ENCODE measurements around the gene RPS19BP1.

The RPS19BP1 gene

GRCh38 chr22:39503630-39504029 lies 28.9 kb downstream of the RPS19BP1 start:
- no peaks in the 10 kb centered on the region for H3K9me3 ChIP-seq (ENCODE audit: control insufficient read depth, low read length)
- no peaks in the 10 kb centered on the region for H3K27me3 ChIP-seq (ENCODE audit: control insufficient read depth in 1 of 2, insufficient read depth in 1 of 2, low read length in 2 of 2)
- no peak overlapping the region for H2BK12ac ChIP-seq (ENCODE audit: low read length in 2 of 2)
- H3K36me3 ChIP-seq (ENCODE audit: control insufficient read depth in 1 of 2, insufficient read depth in 2 of 2, low read depth in 1 of 2, low read length in 2 of 2), result peaks cover 39 to 43% of the 10 kb centered on the region in 2 experiments
- no peak overlapping the region for H3K14ac ChIP-seq (ENCODE audit: low read length in 2 of 2)
- WGBS, result 89% methylated on average over 4 of the region's 6 CpGs
- H3K79me1 ChIP-seq (replicated peaks; ENCODE audit: low read length, poor library complexity, severe bottlenecking), result peaks cover 27% of the 10 kb centered on the region
- H3K9ac ChIP-seq (ENCODE audit: low read length), result peak overlapping the region; percentile 97
- no peak overlapping the region for H3K27ac ChIP-seq (ENCODE audit: low read length, poor library complexity, severe bottlenecking)
- H2AK5ac ChIP-seq (ENCODE audit: low read length, severe bottlenecking), result peak overlapping the region; percentile 39
- H2BK120ac ChIP-seq (ENCODE audit: low read depth, low read length), result no peak overlapping the region
- DNase-seq, result no peak
- H2BK15ac ChIP-seq (ENCODE audit: low read depth, poor library complexity, severe bottlenecking), result no peak overlapping the region
- H3K18ac ChIP-seq (ENCODE audit: low read depth in 1 of 2, low read length in 2 of 2), result no peak overlapping the region
- H3K4me3 ChIP-seq (ENCODE audit: insufficient read depth in 1 of 2, low read depth in 1 of 2, low read length in 2 of 2), result peak overlapping the region in 1 of 2 experiments; percentile 97
- no peak overlapping the region for H2BK5ac ChIP-seq (ENCODE audit: low read depth, low read length, poor library complexity, severe bottlenecking)
- peaks cover 20% of the 10 kb centered on the region for H3K4me1 ChIP-seq (ENCODE audit: control insufficient read depth, insufficient read depth, low read depth, low read length)
- H4K8ac ChIP-seq (ENCODE audit: low read length), result no peak overlapping the region
- H3K4me2 ChIP-seq (ENCODE audit: low read length, poor library complexity, severe bottlenecking), result peak overlapping the region; percentile 18
- no peak overlapping the region for H2AFZ ChIP-seq (ENCODE audit: low read depth, low read length)
- H3K23ac ChIP-seq (ENCODE audit: low read length in 2 of 2), result no peak overlapping the region
- no peak overlapping the region for H4K91ac ChIP-seq (ENCODE audit: low read length)
- H3K4ac ChIP-seq (ENCODE audit: low read depth in 1 of 2, low read length in 2 of 2), result no peak overlapping the region

DNA sequence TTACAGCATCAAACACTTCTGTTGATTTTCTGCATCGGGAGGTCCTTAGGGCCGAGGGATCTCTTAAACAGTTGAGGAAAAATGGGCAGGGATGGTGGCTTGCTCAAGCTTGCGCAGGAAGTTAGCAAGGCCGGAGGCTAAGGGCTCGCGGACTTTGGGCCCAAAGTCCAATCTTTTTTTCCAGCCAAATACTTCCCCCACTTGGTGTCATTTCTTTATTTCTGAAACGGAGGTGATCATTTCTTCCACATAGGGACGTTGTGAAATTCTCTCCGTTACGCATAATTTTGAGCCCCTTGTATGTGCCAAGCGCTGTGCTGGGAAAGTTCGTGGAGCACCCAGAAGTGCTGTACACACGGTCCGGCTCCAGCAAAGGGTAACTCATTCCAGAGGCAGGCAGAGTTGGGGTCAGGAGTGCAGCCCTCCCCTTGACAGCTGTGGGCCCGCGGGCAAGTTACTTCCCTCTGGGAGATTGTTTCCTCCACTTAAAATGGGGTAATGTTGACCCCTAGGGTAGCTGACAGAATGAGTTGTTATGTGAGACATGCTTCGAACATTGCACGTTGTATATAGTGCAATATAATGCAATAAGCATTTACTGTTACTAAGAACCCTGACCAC lies 29.6 kb downstream of the RPS19BP1 start:
- Histone ChIP-seq H3K9ac (ENCODE audit: low read length) (peak overlapping the region; percentile 97), H3K23ac (ENCODE audit: low read length in 2 of 2) (no peak overlapping the region), H2AFZ (ENCODE audit: low read depth, low read length) (no peak overlapping the region), H2AK5ac (ENCODE audit: low read length, severe bottlenecking) (no peak overlapping the region), H3K36me3 (ENCODE audit: control insufficient read depth in 1 of 2, insufficient read depth in 2 of 2, low read depth in 1 of 2, low read length in 2 of 2) (peaks cover 34 to 36% of the 10 kb centered on the region in 2 experiments), H3K9me3 (ENCODE audit: control insufficient read depth, low read length) (no peaks in the 10 kb centered on the region), H3K4ac (ENCODE audit: low read depth in 1 of 2, low read length in 2 of 2) (peak overlapping the region in 1 of 2 experiments; percentile 46), H2BK12ac (ENCODE audit: low read length in 2 of 2) (no peak overlapping the region), H2BK120ac (ENCODE audit: low read depth, low read length) (peak overlapping the region; percentile 57), H4K8ac (ENCODE audit: low read length) (no peak overlapping the region), H3K79me1 (replicated peaks; ENCODE audit: low read length, poor library complexity, severe bottlenecking) (peaks cover 21% of the 10 kb centered on the region), H4K91ac (ENCODE audit: low read length) (peak overlapping the region; percentile 64), H2BK5ac (ENCODE audit: low read depth, low read length, poor library complexity, severe bottlenecking) (no peak overlapping the region), H3K18ac (ENCODE audit: low read depth in 1 of 2, low read length in 2 of 2) (peak overlapping the region; percentile 16 to 64), H3K4me3 (ENCODE audit: insufficient read depth in 1 of 2, low read depth in 1 of 2, low read length in 2 of 2) (peak overlapping the region; percentile 91 to 97), H2BK15ac (ENCODE audit: low read depth, poor library complexity, severe bottlenecking) (no peak overlapping the region), H3K4me1 (ENCODE audit: control insufficient read depth, insufficient read depth, low read depth, low read length) (peaks cover 20% of the 10 kb centered on the region), H3K14ac (ENCODE audit: low read length in 2 of 2) (no peak overlapping the region), H3K4me2 (ENCODE audit: low read length, poor library complexity, severe bottlenecking) (peak overlapping the region; percentile 94), H3K27ac (ENCODE audit: low read length, poor library complexity, severe bottlenecking) (no peak overlapping the region), H3K27me3 (ENCODE audit: control insufficient read depth in 1 of 2, insufficient read depth in 1 of 2, low read length in 2 of 2) (no peaks in the 10 kb centered on the region)
- DNase-seq, result no peak
- WGBS, result 33% methylated on average over 16 of the region's 18 CpGs

DNA sequence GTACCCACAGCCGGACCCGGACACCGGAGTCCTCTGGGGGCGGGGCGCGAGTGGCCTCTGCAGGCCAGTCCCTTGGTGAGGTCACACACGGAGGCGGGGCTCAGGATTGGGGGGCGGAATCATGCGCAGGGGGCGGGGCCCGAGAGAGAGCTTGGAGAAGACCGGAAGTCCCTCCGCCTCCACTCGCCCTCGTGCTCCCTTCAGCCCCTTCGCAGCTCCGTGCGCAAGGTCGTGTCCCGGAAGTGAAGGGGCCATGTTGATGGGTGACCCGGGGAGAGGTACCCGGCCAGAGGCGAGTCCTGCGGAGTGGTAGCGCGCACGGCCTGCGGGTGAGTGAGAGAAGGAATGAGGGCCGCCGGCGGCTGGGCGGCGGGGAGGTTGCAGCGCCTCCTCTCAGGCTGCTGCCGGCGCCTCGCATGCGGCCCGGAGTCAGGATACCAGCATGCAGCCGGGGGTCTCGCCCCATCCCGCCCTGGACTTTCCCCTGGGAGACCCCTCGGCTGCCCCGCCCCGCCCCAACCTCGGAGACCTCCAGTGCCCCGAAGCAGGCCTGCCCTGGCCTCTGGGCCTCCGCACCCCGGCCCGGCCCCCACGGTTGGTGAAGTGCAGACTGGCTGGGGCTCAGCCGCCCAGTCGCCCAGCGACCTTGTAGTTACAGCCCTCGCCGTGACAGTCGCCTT lies 30.3 kb downstream of the RPS19BP1 start, which contains the start of gene MIEF1:
MIEF1 (plus strand) TSS at position 182 of the 680 bp plus-strand sequence. CDS start 9,005 bp downstream, outside the sequence.
- Histone ChIP-seq H3K4me1 (ENCODE audit: control insufficient read depth, insufficient read depth, low read depth, low read length) (peaks cover 20% of the 10 kb centered on the region), H3K36me3 (ENCODE audit: control insufficient read depth in 1 of 2, insufficient read depth in 2 of 2, low read depth in 1 of 2, low read length in 2 of 2) (peaks cover 28 to 32% of the 10 kb centered on the region in 2 experiments), H3K23ac (ENCODE audit: low read length in 2 of 2) (no peak within 1 kb of the TSS), H3K9me3 (ENCODE audit: control insufficient read depth, low read length) (no peaks in the 10 kb centered on the region), H3K4ac (ENCODE audit: low read depth in 1 of 2, low read length in 2 of 2) (peak within 1 kb of the TSS; percentile 67 to 88), H3K4me2 (ENCODE audit: low read length, poor library complexity, severe bottlenecking) (peak within 1 kb of the TSS; percentile 94), H3K27ac (ENCODE audit: low read length, poor library complexity, severe bottlenecking) (peak within 1 kb of the TSS; percentile 35), H4K91ac (ENCODE audit: low read length) (peak within 1 kb of the TSS; percentile 84), H3K9ac (ENCODE audit: low read length) (peak within 1 kb of the TSS; percentile 97), H3K14ac (ENCODE audit: low read length in 2 of 2) (peak within 1 kb of the TSS in 1 of 2 experiments; percentile 55), H2BK120ac (ENCODE audit: low read depth, low read length) (peak within 1 kb of the TSS; percentile 57), H3K27me3 (ENCODE audit: control insufficient read depth in 1 of 2, insufficient read depth in 1 of 2, low read length in 2 of 2) (no peaks in the 10 kb centered on the region), H2BK12ac (ENCODE audit: low read length in 2 of 2) (peak within 1 kb of the TSS; percentile 31 to 74), H3K79me1 (replicated peaks; ENCODE audit: low read length, poor library complexity, severe bottlenecking) (peaks cover 21% of the 10 kb centered on the region), H2BK15ac (ENCODE audit: low read depth, poor library complexity, severe bottlenecking) (peak within 1 kb of the TSS; percentile 28), H2AK5ac (ENCODE audit: low read length, severe bottlenecking) (peak within 1 kb of the TSS; percentile 9), H3K18ac (ENCODE audit: low read depth in 1 of 2, low read length in 2 of 2) (peak within 1 kb of the TSS; percentile 64 to 97), H4K8ac (ENCODE audit: low read length) (peak within 1 kb of the TSS; percentile 84), H3K4me3 (ENCODE audit: insufficient read depth in 1 of 2, low read depth in 1 of 2, low read length in 2 of 2) (peak within 1 kb of the TSS; percentile 91 to 97), H2AFZ (ENCODE audit: low read depth, low read length) (peak within 1 kb of the TSS; percentile 92), H2BK5ac (ENCODE audit: low read depth, low read length, poor library complexity, severe bottlenecking) (no peak within 1 kb of the TSS)
- peak; percentile 96 for DNase-seq
- under 1% methylated on average over 28 of the region's 58 CpGs for WGBS

DNA sequence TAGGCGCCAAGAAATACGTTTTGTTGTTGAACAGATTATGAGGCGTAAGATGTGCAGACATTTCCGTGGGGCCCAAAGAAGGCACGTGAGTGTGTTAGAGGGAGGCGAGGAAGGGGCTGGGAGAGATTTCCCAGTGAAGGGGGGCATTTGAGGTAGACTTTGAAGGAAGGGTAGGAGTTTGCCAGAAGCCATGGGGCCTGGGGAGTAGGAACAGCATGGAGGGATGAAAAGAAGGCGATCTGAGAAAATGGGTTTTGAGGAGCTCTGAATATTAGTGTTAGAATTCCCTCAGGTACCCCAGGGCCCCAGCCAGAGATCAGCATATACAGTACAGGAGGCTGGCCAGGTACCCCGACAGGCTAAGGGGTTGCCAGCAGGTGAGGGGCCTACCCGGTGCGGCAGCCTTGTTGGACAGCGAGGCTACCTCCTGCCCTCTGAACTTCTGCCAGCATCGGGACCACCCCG lies 30.9 kb downstream of the RPS19BP1 start:
- peak overlapping the region; percentile 9 for H2AK5ac ChIP-seq (ENCODE audit: low read length, severe bottlenecking)
- peak overlapping the region in 1 of 2 experiments; percentile 38 for H3K14ac ChIP-seq (ENCODE audit: low read length in 2 of 2)
- H4K8ac ChIP-seq (ENCODE audit: low read length), result peak overlapping the region; percentile 84
- peak overlapping the region; percentile 92 for H2AFZ ChIP-seq (ENCODE audit: low read depth, low read length)
- H3K79me1 ChIP-seq (replicated peaks; ENCODE audit: low read length, poor library complexity, severe bottlenecking), result peaks cover 17% of the 10 kb centered on the region
- H3K27ac ChIP-seq (ENCODE audit: low read length, poor library complexity, severe bottlenecking), result peak overlapping the region; percentile 19
- H3K27me3 ChIP-seq (ENCODE audit: control insufficient read depth in 1 of 2, insufficient read depth in 1 of 2, low read length in 2 of 2), result no peaks in the 10 kb centered on the region
- peak overlapping the region; percentile 91 to 97 for H3K4me3 ChIP-seq (ENCODE audit: insufficient read depth in 1 of 2, low read depth in 1 of 2, low read length in 2 of 2)
- no peaks in the 10 kb centered on the region for H3K9me3 ChIP-seq (ENCODE audit: control insufficient read depth, low read length)
- DNase-seq, result no peak
- H3K18ac ChIP-seq (ENCODE audit: low read depth in 1 of 2, low read length in 2 of 2), result peak overlapping the region; percentile 59 to 97
- H3K36me3 ChIP-seq (ENCODE audit: control insufficient read depth in 1 of 2, insufficient read depth in 2 of 2, low read depth in 1 of 2, low read length in 2 of 2), result peaks cover 23 to 28% of the 10 kb centered on the region in 2 experiments
- H3K4me2 ChIP-seq (ENCODE audit: low read length, poor library complexity, severe bottlenecking), result peak overlapping the region; percentile 70
- peak overlapping the region; percentile 84 for H4K91ac ChIP-seq (ENCODE audit: low read length)
- peaks cover 20% of the 10 kb centered on the region for H3K4me1 ChIP-seq (ENCODE audit: control insufficient read depth, insufficient read depth, low read depth, low read length)
- H2BK120ac ChIP-seq (ENCODE audit: low read depth, low read length), result no peak overlapping the region
- WGBS, result 40% methylated on average over 13 of the region's 13 CpGs
- peak overlapping the region; percentile 31 to 74 for H2BK12ac ChIP-seq (ENCODE audit: low read length in 2 of 2)
- no peak overlapping the region for H2BK5ac ChIP-seq (ENCODE audit: low read depth, low read length, poor library complexity, severe bottlenecking)
- H2BK15ac ChIP-seq (ENCODE audit: low read depth, poor library complexity, severe bottlenecking), result peak overlapping the region; percentile 28
- H3K4ac ChIP-seq (ENCODE audit: low read depth in 1 of 2, low read length in 2 of 2), result peak overlapping the region; percentile 67 to 70
- peak overlapping the region; percentile 97 for H3K9ac ChIP-seq (ENCODE audit: low read length)
- no peak overlapping the region for H3K23ac ChIP-seq (ENCODE audit: low read length in 2 of 2)

Data from mesenchymal stem cell (in vitro differentiated cells and primary cell).